KG1 (cell line): ENCODE results near the gene GEMIN4.
"Not testable (repeated sequence)": the region's sequence is repeated elsewhere in the genome, so short reads cannot be mapped to it uniquely, and the experiment has no call there.

Experiments used
- DNase-seq: peaks from one replicate; lab custom pipeline; 2025; lab: John Stamatoyannopoulos, UW

GEMIN4 gene

GRCh38 chr17:778096-778495, 26.0 kb upstream of the GEMIN4 start:
- DNase-seq, result no peak

- DNase-seq, result no peak
These were observed 22.2 kb upstream of the GEMIN4 start for GRCh38 chr17:774313-774584.

DNA sequence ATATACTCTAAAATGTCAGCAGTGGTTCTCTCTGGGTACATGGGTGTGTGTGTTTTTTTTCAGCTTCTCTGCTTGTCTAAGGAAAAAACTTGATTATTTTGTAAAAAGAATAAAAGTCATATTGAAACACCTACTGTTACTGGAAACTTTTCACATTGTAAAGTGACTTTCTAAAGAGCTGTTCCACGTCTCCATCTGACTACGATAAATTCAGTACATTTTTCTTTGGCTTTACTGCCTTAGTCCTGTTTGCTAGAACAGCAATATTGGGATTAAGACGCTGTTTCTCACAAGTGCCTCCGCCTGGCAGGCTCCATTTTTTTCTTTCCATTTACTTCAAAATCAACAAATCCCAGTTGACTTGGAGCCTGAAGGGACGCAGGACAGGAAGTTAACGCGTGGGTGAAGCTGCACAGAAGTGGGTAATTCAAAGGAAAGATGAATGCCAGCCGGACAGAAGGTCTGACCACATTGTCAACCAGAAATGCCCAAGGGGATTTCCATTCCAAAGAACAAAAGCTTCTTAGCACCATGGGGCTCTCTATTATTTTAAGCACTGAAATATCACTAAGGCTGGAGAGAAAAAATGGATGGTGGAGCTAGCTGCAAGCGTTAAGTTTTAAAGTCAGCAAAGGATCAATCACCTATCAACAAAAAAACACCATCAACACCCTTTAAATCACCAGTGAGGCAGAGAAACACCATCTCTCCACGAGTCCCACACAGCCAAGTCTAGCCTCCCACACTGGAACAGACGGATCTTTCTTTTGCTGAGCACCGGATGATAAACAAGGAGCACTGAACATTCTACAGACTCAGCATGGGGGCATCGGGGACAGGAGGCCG, 21.6 kb upstream of the GEMIN4 start:
- DNase-seq, result no peak

DNA sequence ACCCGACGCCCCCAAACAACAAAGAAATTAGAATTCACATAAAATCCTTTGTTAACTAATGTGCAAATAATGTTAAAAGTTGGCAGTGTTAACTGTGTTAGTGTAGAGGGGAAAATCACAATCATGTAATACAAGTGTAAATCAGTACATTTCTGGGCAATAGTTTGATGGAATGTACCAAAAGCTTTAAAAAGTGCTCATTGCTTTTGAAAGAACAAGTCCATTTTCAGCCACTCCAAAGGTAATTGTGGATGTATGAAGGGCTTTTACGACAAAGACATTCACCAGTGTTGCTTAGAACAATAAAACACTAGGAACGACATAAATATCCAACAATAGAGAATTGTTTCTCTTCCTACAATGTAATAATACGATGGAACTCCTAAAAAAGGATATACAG, 21.0 kb upstream of the GEMIN4 start:
- DNase-seq, result no peak

DNA sequence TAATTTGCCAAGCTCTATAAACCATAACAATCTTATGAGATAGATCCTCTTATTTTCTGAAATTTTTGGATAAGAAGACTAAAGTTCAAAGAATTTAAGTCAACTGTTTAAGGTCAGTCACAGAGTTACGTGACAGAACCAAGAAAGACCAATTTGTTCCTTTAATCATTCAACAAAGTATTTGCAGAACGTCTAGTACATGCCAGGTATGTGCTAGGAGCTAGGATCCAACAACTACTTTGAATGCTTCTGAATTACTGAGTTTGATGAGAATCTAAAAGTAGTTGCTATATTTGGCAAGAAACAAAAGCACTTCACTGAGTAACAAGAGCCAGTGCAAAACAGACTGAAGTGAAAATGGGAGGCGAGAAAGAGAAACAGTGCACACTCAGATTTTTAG, 15.0 kb upstream of the GEMIN4 start:
- no peak for DNase-seq

DNA sequence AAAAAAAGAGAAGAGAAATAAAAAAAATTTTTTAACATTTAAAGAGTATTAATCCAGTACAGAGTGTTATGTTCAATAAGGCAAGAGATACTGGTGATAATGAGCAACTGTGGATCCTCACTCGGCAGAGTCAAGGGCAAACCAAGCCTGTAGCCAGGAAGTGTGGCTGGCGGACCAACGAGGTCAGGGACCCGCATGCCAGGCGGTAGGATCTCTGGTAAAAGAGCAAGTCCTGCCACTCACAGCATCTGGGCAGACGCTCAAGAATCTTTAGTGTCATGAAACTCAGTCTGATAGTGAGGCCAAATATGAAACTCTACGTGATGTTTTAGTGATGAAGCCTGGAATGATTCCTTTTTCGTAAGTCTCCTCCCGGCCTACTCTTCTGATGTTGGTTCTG, 8.3 kb upstream of the GEMIN4 start:
- DNase-seq, result no peak

- no peak for DNase-seq
These were observed 7.9 kb upstream of the GEMIN4 start for GRCh38 chr17:759964-760363.

DNA sequence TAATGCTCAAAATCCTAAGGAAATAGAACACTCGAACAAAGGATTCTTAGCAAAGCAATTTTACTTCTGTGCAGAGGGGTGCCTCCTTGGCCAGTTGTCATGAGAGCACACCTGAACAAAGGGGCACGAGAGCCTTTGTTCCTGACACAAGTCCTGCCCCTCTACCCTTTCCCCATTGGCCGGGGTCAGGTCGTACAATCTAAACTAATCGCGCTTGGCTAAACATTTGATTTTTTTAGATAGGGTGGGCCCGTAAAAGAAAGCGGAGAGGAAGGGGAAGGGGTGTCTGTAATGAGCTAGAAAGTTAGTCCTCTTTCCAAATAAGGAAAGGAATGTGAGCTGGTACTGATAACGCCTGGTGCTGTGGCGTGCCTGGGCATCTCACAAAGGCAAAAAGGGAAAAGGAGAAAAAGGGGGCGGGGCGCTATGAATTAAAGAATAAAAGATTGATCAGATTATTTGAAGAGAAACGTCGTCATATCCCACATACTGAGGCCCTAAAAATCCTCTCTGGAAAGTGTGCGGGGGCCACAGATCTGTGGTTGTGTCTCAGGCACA, 4.0 kb upstream of the GEMIN4 start:
- not testable (repeated sequence) for DNase-seq

DNA sequence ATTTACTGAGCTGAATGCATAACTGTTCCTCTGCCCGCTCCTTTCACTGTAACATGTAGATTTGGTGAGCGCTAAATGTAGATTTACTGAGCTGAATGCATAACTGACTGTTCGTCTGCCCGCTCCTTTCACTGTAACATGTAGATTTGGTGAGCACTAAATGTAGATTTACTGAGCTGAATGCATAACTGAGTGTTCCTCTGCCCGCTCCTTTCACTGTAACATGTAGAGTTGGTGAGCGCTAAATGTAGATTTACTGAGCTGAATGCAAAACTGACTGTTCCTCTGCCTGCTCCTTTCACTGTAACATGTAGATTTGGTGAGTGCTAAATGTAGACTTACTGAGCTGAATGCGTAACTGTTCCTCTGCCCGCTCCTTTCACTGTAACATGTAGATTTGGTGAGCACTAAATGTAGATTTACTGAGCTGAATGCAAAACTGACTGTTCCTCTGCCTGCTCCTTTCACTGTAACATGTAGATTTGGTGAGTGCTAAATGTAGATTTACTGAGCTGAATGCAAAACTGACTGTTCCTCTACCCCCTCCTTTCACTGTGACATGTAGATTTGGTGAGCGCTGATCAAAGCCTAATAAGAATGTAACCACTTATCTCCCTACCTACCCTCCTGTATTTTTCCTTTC, 3.4 kb upstream of the GEMIN4 start:
- DNase-seq, result not testable (repeated sequence)

- DNase-seq, result no peak
These were observed 1.4 kb upstream of the GEMIN4 start for GRCh38 chr17:753418-753817.

DNA sequence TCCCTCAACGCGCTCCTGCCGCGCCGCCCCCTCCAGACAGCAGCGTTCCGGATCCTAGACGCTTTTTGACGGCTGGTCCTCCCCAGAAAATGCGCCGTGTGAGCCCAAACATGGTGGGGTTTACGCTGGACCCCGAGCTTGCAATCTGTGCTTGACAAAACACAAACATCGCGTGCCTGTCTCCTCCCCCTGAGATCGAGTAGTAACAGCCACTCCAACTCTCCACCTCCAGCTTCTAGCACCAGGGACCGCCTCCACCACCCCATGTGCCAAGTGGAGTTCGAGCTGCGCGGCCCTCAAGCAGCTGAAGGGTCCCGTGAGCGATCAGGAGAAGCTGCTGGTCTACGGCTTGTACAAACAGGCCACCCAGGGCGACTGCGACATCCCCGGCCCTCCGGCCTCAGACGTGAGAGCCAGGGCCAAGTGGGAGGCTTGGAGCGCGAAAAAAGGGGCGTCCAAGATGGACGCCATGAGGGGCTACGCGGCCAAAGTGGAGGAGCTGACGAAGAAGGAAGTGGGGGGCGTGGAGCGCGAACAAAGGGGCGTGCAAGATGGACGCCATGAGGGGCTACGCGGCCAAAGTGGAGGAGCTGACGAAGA, 656 bp upstream of the GEMIN4 start:
- DNase-seq, result no peak

DNA sequence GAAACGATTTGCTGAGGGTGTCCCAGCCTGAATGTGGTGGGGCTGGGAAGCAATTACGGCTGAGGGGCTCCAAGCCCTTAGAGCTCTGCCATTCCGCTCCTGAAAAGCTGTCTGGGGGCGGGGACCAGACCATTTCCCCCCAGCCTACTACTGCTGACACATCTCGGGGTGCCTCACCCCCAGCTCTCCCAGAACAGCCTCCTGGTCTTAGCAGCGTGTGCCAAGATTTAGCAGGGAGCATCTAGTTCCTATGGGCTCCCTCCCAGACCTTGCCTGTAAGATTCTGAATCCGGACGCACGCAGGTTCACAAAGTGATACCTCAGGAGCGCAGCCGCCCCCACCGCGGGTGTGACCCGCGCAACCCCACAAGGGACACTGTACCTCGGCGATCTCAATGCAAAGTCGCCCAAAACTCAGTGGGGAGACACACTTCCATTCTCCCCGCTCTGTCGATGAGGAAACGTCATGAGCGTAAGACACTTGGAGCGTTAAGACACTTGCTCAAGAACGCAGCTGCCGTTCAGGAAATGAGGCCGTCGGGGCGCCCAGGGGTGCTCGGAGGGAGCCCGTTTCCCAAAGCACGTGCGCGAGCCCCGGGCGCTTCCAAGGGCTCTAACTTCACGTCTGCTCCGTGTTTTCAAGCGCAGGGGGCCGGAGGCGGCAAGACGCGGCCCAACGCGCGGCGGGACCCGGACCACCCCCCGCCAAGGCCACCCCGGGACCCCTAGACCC, 629 bp downstream of the GEMIN4 start:
- DNase-seq, result no peak

DNA sequence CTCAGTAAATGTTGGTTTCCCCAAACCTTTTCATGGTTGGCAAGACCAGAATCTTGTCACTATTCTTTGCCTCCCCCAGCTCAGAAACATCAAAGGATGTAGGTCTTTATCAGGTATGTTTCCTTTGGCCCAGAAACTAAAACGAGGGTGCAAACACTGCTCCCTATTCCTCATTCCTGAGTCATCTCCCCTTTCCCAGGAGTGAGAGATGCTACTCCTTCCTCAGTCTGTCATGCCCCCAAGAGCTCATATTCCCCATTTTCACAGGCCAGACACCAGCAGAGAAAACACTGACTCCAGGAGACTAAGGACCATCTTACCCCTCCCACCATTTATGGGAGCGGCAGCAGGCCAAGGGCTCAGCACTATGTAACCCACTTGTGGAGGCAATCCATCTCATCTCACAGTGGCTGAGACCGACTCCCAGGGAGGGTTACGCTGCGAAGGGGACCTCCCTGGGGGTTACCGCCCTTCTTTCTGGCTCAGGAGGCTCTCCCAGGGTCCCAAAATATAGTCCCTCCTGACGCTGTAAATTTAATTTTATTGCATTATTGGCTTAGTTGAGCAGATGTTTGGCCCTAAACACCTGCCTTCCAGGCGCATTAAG, 1.5 kb downstream of the GEMIN4 start:
- no peak for DNase-seq

DNA sequence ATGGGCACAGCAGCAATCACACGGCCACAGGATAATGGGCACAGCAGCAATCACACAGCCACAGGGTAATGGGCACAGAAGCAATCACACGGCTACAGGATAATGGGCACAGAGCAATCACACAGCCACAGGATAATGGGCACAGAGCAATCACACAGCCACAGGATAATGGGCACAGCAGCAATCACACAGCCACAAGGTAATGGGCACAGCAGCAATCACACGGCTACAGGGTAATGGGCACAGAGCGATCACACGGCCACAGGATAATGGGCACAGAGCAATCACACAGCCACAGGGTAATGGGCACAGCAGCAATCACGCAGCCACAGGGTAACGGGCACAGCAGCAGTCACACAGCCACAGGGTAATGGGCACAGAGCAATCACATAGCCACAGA, 2.7 kb downstream of the GEMIN4 start:
- DNase-seq, result not testable (repeated sequence)

DNA sequence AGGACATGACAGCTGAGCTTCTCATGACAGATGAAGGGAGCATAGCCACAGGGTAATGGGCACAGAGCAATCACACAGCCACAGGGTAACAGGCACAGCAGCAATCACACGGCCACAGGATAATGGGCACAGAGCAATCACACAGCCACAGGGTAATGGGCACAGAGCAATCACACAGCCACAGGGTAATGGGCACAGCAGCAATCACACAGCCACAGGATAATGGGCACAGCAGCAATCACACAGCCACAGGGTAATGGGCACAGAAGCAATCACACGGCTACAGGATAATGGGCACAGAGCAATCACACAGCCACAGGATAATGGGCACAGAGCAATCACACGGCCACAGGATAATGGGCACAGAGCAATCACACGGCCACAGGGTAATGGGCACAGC, 3.5 kb downstream of the GEMIN4 start:
- DNase-seq, result not testable (repeated sequence)

DNA sequence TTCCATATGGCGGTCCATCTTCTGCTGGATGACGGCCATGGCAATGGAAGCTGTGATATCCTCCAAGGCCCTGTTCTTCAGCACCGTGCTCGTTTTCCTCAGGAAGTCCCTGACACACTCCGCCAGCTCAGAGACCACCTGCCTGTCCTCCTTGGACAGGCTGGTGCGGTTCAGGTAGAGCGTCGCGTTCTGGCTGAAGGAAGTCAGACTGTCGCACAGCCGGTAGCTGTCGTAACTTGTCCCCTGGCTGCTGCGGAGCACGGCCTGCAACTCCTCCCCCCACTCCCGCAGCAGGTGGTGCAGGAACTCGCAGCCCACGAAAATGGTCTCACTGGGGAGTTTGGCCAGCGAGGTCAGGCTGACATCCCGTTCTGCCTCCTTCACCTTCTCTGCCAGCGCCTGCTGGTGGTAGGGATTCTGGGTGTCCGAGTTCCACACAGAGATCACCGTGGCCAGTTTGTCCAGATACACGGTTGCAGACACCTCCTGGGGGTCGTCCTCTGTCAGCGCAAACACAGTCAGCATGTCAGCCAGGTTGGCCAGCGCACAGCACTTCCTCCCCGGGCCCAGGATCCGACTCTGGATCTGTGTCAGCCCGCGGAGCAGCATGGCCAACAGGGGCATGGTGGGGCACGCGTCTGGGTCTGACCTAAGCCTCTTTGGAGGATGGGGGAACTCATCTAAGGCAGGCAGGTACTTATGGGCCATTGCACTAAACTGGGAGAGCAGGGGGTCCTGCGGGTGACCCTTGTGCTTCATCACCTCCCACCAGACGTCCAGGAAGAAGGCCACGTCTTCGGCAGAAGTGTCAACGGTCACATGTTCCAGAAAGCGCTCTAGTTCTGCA, 5.1 kb downstream of the GEMIN4 start:
- no peak for DNase-seq

DNA sequence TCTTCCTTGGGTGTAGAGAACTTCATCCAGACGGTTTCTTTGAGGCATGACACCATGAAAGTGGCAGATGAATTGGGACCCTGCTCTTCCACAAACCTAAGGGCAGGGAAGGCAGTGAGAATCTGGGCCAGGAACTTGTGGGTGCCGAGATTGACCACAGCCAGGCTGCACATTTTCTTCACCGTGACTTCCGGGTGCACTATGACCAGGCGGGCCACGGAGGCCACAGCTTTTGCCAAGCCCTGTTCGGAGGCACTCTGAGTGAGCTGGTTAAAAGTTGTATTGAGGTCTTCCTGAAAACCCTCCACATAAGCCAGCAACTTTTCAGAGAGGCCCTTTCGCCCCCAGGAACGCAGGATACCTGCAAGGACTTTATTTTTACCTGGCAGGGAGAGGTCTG, 5.9 kb downstream of the GEMIN4 start:
- DNase-seq, result no peak

DNA sequence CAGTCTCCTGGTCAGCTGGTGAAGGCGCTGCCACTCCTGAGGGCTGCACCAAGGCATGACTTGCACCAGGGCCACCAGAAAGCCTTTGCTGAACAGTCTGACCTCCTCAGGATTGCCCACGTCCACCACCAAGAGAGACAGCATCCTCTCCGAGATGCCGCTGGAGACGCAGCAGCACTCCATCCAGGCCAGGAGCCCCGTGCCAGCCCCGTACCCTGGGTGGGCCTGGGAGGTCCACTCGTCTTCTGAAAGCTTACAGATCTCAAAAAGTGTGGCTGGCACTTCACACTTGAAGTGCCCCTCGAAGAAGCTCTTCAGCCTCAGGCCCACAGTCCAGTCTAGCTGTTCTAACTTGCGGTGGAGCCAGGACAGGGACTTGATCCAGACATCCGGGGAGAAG, 6.7 kb downstream of the GEMIN4 start:
- DNase-seq, result no peak

GRCh38 chr17:744937-745336, 7.1 kb downstream of the GEMIN4 start:
- DNase-seq, result no peak

- no peak for DNase-seq
These were observed 8.9 kb downstream of the GEMIN4 start for GRCh38 chr17:743139-743538.

DNA sequence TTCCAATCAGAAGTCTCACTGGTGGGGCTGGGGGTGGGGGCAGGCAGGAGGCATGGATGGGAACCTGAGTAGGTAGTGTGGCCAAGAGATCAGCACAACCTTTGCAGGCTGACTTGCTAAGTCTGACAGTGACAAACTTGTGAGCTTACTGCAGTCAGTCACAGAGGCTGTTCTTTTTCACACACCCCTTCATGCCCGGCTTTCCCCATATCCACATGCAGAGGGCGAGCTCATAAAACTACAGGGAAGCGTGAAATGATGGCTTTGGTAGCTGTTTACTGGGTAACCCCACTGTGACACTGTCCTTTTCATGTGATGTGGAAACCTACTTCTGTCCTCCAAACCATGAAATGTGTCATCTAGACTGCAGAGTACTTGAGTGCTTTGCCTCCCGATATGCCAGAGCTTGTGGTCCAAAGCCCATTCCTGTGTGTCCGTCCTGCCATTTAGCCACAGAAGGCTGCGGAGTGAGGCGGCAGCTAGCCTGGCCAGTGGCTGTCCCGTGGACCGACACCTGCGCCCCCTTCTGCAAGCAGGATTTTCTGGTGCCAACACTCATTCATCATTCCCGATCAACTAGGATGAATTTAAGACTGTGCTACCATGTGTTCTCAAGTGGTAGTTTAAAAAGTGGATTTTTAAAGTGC, 9.8 kb downstream of the GEMIN4 start:
- no peak for DNase-seq
